SK-N-SH treated with all-trans-retinoic acid at 6 μM for 48 hours (cell line): Measurements from ENCODE around the gene FJX1.
A peak's percentile ranks its signal among the peaks of the same experiment; 100 is the strongest.

Source experiments
- ATAC-seq: fragments of 200-7000 bp; cut with Tn5 transposase; 3 replicates; pipeline ENCODE4 v1.9.1; 2020; ENCODE audit warnings: mild to moderate bottlenecking, moderate library complexity
- ARNTL ChIP-seq: fragments of 450-650 bp; formaldehyde crosslinking; IDR thresholded peaks from 2 replicates; pipeline ENCODE4 v1.5.0; 2020; ENCODE audit warnings: low read depth, mild to moderate bottlenecking, moderate library complexity, borderline replicate concordance
- BACH2 ChIP-seq: fragments of 250-450 bp; sonication (Bioruptor Pico); IDR thresholded peaks from 2 replicates; pipeline ENCODE4 v1.9.0; 2021; ENCODE audit warnings: mild to moderate bottlenecking, borderline replicate concordance
- CSRNP3 ChIP-seq: fragments of 250-450 bp; sonication (Bioruptor Pico); IDR thresholded peaks from 2 replicates; pipeline ENCODE4 v1.5.1; 2021; ENCODE audit warnings: mild to moderate bottlenecking, moderate library complexity
- ESRRG ChIP-seq: fragments of 250-450 bp; sonication (Bioruptor Pico); IDR thresholded peaks from 2 replicates; pipeline ENCODE4 v1.6.1; 2021; ENCODE audit warnings: mild to moderate bottlenecking
- GLIS3 ChIP-seq: fragments of 250-450 bp; sonication (Bioruptor Pico); IDR thresholded peaks from 2 replicates; pipeline ENCODE4 v1.5.0; 2020; ENCODE audit warnings: mild to moderate bottlenecking, moderate library complexity
- ISL1 ChIP-seq: fragments of 250-450 bp; sonication (Bioruptor Pico); IDR thresholded peaks from 2 replicates; pipeline ENCODE4 v2.1.2; 2022; ENCODE audit warnings: mild to moderate bottlenecking, moderate library complexity
- OSR1 ChIP-seq: fragments of 250-450 bp; sonication (Bioruptor Pico); IDR thresholded peaks from 2 replicates; pipeline ENCODE4 v1.8.0; 2022; ENCODE audit warnings: moderate library complexity, mild to moderate bottlenecking, inconsistent platforms
- PATZ1 ChIP-seq: fragments of 250-450 bp; sonication (Bioruptor Pico); IDR thresholded peaks from 2 replicates; pipeline ENCODE4 v1.8.0; 2020; ENCODE audit warnings: mild to moderate bottlenecking, moderate library complexity, borderline replicate concordance
- PPARA ChIP-seq: fragments of 250-450 bp; sonication (Bioruptor Pico); IDR thresholded peaks from 2 replicates; pipeline ENCODE4 v1.5.0; 2020; ENCODE audit warnings: mild to moderate bottlenecking, borderline replicate concordance
- RARB ChIP-seq: fragments of 250-450 bp; sonication (Bioruptor Pico); IDR thresholded peaks from 2 replicates; pipeline ENCODE4 v1.8.0; 2021; ENCODE audit warnings: mild to moderate bottlenecking, moderate library complexity
- SNAI2 ChIP-seq: fragments of 250-450 bp; sonication (Bioruptor Pico); IDR thresholded peaks from 2 replicates; pipeline ENCODE4 v1.5.0; 2020; ENCODE audit warnings: mild to moderate bottlenecking, moderate library complexity
- TCF4 ChIP-seq: fragments of 250-450 bp; sonication (Bioruptor Pico); IDR thresholded peaks from 2 replicates; pipeline ENCODE4 v1.8.0; 2021; ENCODE audit warnings: mild to moderate bottlenecking, moderate library complexity, borderline replicate concordance
- TOX ChIP-seq: fragments of 250-450 bp; sonication (Bioruptor Pico); IDR thresholded peaks from 2 replicates; pipeline ENCODE4 v1.8.0; 2021; ENCODE audit warnings: mild to moderate bottlenecking, moderate library complexity, borderline replicate concordance
- TSHZ2 ChIP-seq: fragments of 250-450 bp; sonication (Bioruptor Pico); IDR thresholded peaks from 2 replicates; pipeline ENCODE4 v1.5.0; 2020; ENCODE audit warnings: mild to moderate bottlenecking, moderate library complexity
- ZC3H10 ChIP-seq: fragments of 250-450 bp; sonication (Bioruptor Pico); IDR thresholded peaks from 2 replicates; pipeline ENCODE4 v1.5.1; 2021; ENCODE audit warnings: mild to moderate bottlenecking, moderate library complexity
- ZFP3 ChIP-seq: fragments of 250-450 bp; sonication (Bioruptor Pico); IDR thresholded peaks from 2 replicates; pipeline ENCODE4 v1.5.0; 2020; ENCODE audit warnings: mild to moderate bottlenecking, moderate library complexity
- ZFP30 ChIP-seq: fragments of 450-650 bp; formaldehyde crosslinking; IDR thresholded peaks from 2 replicates; pipeline ENCODE4 v1.5.0; 2022; ENCODE audit warnings: mild to moderate bottlenecking, moderate library complexity
- ZNF565 ChIP-seq: fragments of 450-650 bp; formaldehyde crosslinking; conservative IDR thresholded peaks from 2 replicates; pipeline ENCODE4 v1.5.0; 2020; ENCODE audit warnings: low read depth, mild to moderate bottlenecking, moderate library complexity
- ZNF8 ChIP-seq: fragments of 450-650 bp; formaldehyde crosslinking; IDR thresholded peaks from 2 replicates; pipeline ENCODE4 v1.5.0; 2020; ENCODE audit warnings: mild to moderate bottlenecking, moderate library complexity

FJX1 gene

GRCh38 chr11:35587972-35588371 lies 30.3 kb upstream of the FJX1 start:
- ATAC-seq = no peak
- no peak for TF ChIP-seq PPARA (CRISPR knock-in tag)
- no peak for TF ChIP-seq ZC3H10 (CRISPR knock-in tag)
- no peak for TF ChIP-seq TOX (CRISPR knock-in tag)
- TF ChIP-seq GLIS3 (CRISPR knock-in tag) = no peak
- no peak for TF ChIP-seq SNAI2
- TF ChIP-seq RARB (CRISPR knock-in tag) = no peak
- TF ChIP-seq TSHZ2 = no peak
- TF ChIP-seq ZNF565 = no peak
- TF ChIP-seq OSR1 = no peak
- no peak for TF ChIP-seq CSRNP3 (CRISPR knock-in tag)
- TF ChIP-seq PATZ1 (CRISPR knock-in tag) = no peak
- no peak for TF ChIP-seq TCF4 (CRISPR knock-in tag)
- no peak for TF ChIP-seq BACH2
- TF ChIP-seq, all 23 proteins: peak for 0

- no peak for TF ChIP-seq ZC3H10 (CRISPR knock-in tag)
- ATAC-seq = peak; percentile 83
Observed at GRCh38 chr11:35588627-35589026, 29.6 kb upstream of the FJX1 start.

- TF ChIP-seq OSR1 (no peak), TOX (CRISPR knock-in tag) (no peak), TSHZ2 (no peak), ZNF8 (CRISPR knock-in tag) (no peak), ZFP30 (no peak), PPARA (CRISPR knock-in tag) (no peak), ZFP3 (CRISPR knock-in tag) (no peak), PATZ1 (CRISPR knock-in tag) (no peak)
- no peak for ATAC-seq
Observed at GRCh38 chr11:35589281-35589680, 29.0 kb upstream of the FJX1 start.

GRCh38 chr11:35590412-35590811 lies 27.8 kb upstream of the FJX1 start:
- no peak for TF ChIP-seq OSR1
- no peak for TF ChIP-seq ISL1 (CRISPR knock-in tag)
- no peak for TF ChIP-seq PPARA (CRISPR knock-in tag)
- TF ChIP-seq ZFP30 = no peak
- TF ChIP-seq ARNTL (CRISPR knock-in tag) = no peak
- TF ChIP-seq BACH2 = no peak
- no peak for TF ChIP-seq GLIS3 (CRISPR knock-in tag)
- no peak for TF ChIP-seq TOX (CRISPR knock-in tag)
- no peak for TF ChIP-seq SNAI2
- no peak for TF ChIP-seq ESRRG (CRISPR knock-in tag)
- no peak; the same call in 2 of the 3 replicates for ATAC-seq
